ENCODE measurements around the gene DIS3L2.
"Not testable (repeated sequence)": the region's sequence is repeated elsewhere in the genome, so short reads cannot be mapped to it uniquely, and the experiment has no call there.

Gene DIS3L2

GRCh38 chr2:232061265-232061664 lies 99.8 kb downstream of the DIS3L2 start:
- DNase-seq: no peak

- DNase-seq: no peak
These were observed 111.5 kb downstream of the DIS3L2 start for GRCh38 chr2:232073026-232073425.

GRCh38 chr2:232073699-232074098 lies 112.2 kb downstream of the DIS3L2 start:
- DNase-seq: no peak

- DNase-seq: peak; percentile 26 to 60 (median 41)
These were observed 113.6 kb downstream of the DIS3L2 start for GRCh38 chr2:232075080-232075479.

- no peak for DNase-seq
These were observed 114.3 kb downstream of the DIS3L2 start for GRCh38 chr2:232075859-232076258.

GRCh38 chr2:232076272-232076671 lies 114.8 kb downstream of the DIS3L2 start:
- DNase-seq: no peak

GRCh38 chr2:232076736-232077135 lies 115.2 kb downstream of the DIS3L2 start:
- no peak for DNase-seq

GRCh38 chr2:232085164-232085563 lies 123.7 kb downstream of the DIS3L2 start:
- no peak for DNase-seq

GRCh38 chr2:232085826-232086425 lies 124.4 kb downstream of the DIS3L2 start:
- DNase-seq: no peak

- no peak for DNase-seq
These were observed 127.3 kb downstream of the DIS3L2 start for GRCh38 chr2:232088771-232089170.

GRCh38 chr2:232094201-232094600 lies 132.7 kb downstream of the DIS3L2 start:
- no peak for DNase-seq

- no peak for DNase-seq
These were observed 133.4 kb downstream of the DIS3L2 start for GRCh38 chr2:232094883-232095282.

GRCh38 chr2:232097260-232097659 lies 135.7 kb downstream of the DIS3L2 start:
- DNase-seq: no peak

- no peak for DNase-seq
These were observed 136.2 kb downstream of the DIS3L2 start for GRCh38 chr2:232097758-232098157.

GRCh38 chr2:232102380-232102779 lies 140.9 kb downstream of the DIS3L2 start:
- DNase-seq: no peak

- no peak for DNase-seq
These were observed 141.7 kb downstream of the DIS3L2 start for GRCh38 chr2:232103140-232103737.

GRCh38 chr2:232104076-232104646 lies 142.6 kb downstream of the DIS3L2 start:
- no peak for DNase-seq

- no peak for DNase-seq
These were observed 150.0 kb downstream of the DIS3L2 start for GRCh38 chr2:232111551-232111950.

GRCh38 chr2:232113821-232114220 lies 152.3 kb downstream of the DIS3L2 start:
- DNase-seq: no peak

GRCh38 chr2:232115728-232116361 lies 154.3 kb downstream of the DIS3L2 start:
- DNase-seq: not testable (repeated sequence)

- DNase-seq: no peak
These were observed 155.3 kb downstream of the DIS3L2 start for GRCh38 chr2:232116852-232117251.

- DNase-seq: peak in 1 of 3 donors; percentile 17
These were observed 155.9 kb downstream of the DIS3L2 start for GRCh38 chr2:232117413-232117812.

GRCh38 chr2:232120911-232121310 lies 159.4 kb downstream of the DIS3L2 start:
- DNase-seq: no peak

- no peak for DNase-seq
These were observed 162.8 kb downstream of the DIS3L2 start for GRCh38 chr2:232124309-232124708.

All from suppressor macrophage treated with lipopolysaccharide for 1 hour (primary cell).